SKM-1 treated with dmso at 0.1 percent for 144 hours (cell line): ENCODE data around the gene CSNK1D.

ENCODE experiments used
- DNase-seq: peaks from one replicate; lab custom pipeline; 2025; ENCODE audit not compliant: unreplicated experiment; lab: John Stamatoyannopoulos, UW

The CSNK1D gene

GRCh38 chr17:82253179-82253544 lies 20.3 kb downstream of the CSNK1D start:
- DNase-seq, result no peak

GRCh38 chr17:82252511-82253178 lies 20.9 kb downstream of the CSNK1D start:
- DNase-seq, result no peak

- no peak for DNase-seq
Observed at GRCh38 chr17:82250868-82251500, 22.5 kb downstream of the CSNK1D start.

- DNase-seq, result no peak
Observed at GRCh38 chr17:82249896-82250581, 23.5 kb downstream of the CSNK1D start.

GRCh38 chr17:82248815-82249674 lies 24.5 kb downstream of the CSNK1D start:
- no peak for DNase-seq

GRCh38 chr17:82247856-82248671 lies 25.4 kb downstream of the CSNK1D start:
- no peak for DNase-seq

- no peak for DNase-seq
Observed at GRCh38 chr17:82247182-82247823, 26.2 kb downstream of the CSNK1D start.

- no peak for DNase-seq
Observed at GRCh38 chr17:82246365-82247181, 26.9 kb downstream of the CSNK1D start.

GRCh38 chr17:82246040-82246364 lies 27.5 kb downstream of the CSNK1D start:
- no peak for DNase-seq

- no peak for DNase-seq
Observed at GRCh38 chr17:82245134-82246039, 28.1 kb downstream of the CSNK1D start.

GRCh38 chr17:82244413-82245133 lies 28.9 kb downstream of the CSNK1D start:
- peak; percentile 19 for DNase-seq

GRCh38 chr17:82243648-82244412 lies 29.7 kb downstream of the CSNK1D start:
- no peak for DNase-seq

- no peak for DNase-seq
Observed at GRCh38 chr17:82242977-82243647, 30.4 kb downstream of the CSNK1D start.

GRCh38 chr17:82242698-82242976 lies 30.9 kb downstream of the CSNK1D start:
- no peak for DNase-seq

GRCh38 chr17:82241926-82242697 lies 31.4 kb downstream of the CSNK1D start:
- DNase-seq, result peak; percentile 43
